ENCODE measurements around the gene NTSR1. TPM values are rescaled to one million over a fixed set of nuclear protein-coding genes. Genes with fewer than 3 reads are reported as not detected.

NTSR1 gene
- total RNA-seq, 4 donors from 2014 or later: 0.76 TPM; not detected in 3

- DNase-seq: peak in 1 of 3 donors; percentile 27
- Histone ChIP-seq H3K4me1 (peaks cover 0 to 19% (median 6%) of the 10 kb centered on the region in 4 donors), H3K36me3 (no peaks in the 10 kb centered on the region), H3K9me3 (no peaks in the 10 kb centered on the region), H3K27ac (no peak overlapping the region), H3K27me3 (no peaks in the 10 kb centered on the region), H3K4me3 (no peak overlapping the region)
- TF ChIP-seq CTCF (IDR thresholded peaks at IDR 0.05) (no peak), POLR2A (IDR thresholded peaks at IDR 0.05) (no peak)
Observed at GRCh38 chr20:62736407-62737071, 27.9 kb downstream of the NTSR1 start.

GRCh38 chr20:62737271-62737811 lies 28.7 kb downstream of the NTSR1 start:
- H3K4me3 ChIP-seq: no peak overlapping the region
- no peak overlapping the region for H3K27ac ChIP-seq
- H3K27me3 ChIP-seq: no peaks in the 10 kb centered on the region
- no peak for TF ChIP-seq POLR2A (IDR thresholded peaks at IDR 0.05)
- TF ChIP-seq CTCF (IDR thresholded peaks at IDR 0.05): no peak
- DNase-seq: peak in 2 of 3 donors; percentile 42 to 46
- H3K9me3 ChIP-seq: no peaks in the 10 kb centered on the region
- H3K4me1 ChIP-seq: peaks cover 0 to 20% (median 6%) of the 10 kb centered on the region in 4 donors
- no peaks in the 10 kb centered on the region for H3K36me3 ChIP-seq

- Histone ChIP-seq H3K4me3 (no peak overlapping the region), H3K27ac (no peak overlapping the region), H3K9me3 (no peaks in the 10 kb centered on the region), H3K27me3 (no peaks in the 10 kb centered on the region), H3K4me1 (peaks cover 0 to 20% (median 6%) of the 10 kb centered on the region in 4 donors), H3K36me3 (no peaks in the 10 kb centered on the region)
- peak in 2 of 3 donors; percentile 40 to 43 for DNase-seq
- TF ChIP-seq CTCF (IDR thresholded peaks at IDR 0.05) (no peak), POLR2A (IDR thresholded peaks at IDR 0.05) (no peak)
Observed at GRCh38 chr20:62738025-62738881, 29.6 kb downstream of the NTSR1 start.

GRCh38 chr20:62739067-62739466 lies 30.4 kb downstream of the NTSR1 start:
- H3K4me1 ChIP-seq: peaks cover 0 to 20% (median 6%) of the 10 kb centered on the region in 4 donors
- H3K36me3 ChIP-seq: no peaks in the 10 kb centered on the region
- peak overlapping the region in 3 of 4 donors; percentile 61 to 80 (median 72) for H3K27ac ChIP-seq
- H3K4me3 ChIP-seq: no peak overlapping the region
- no peaks in the 10 kb centered on the region for H3K27me3 ChIP-seq
- no peaks in the 10 kb centered on the region for H3K9me3 ChIP-seq
- TF ChIP-seq POLR2A (IDR thresholded peaks at IDR 0.05): no peak
- no peak for TF ChIP-seq CTCF (IDR thresholded peaks at IDR 0.05)
- peak in 1 of 3 donors; percentile 43 for DNase-seq

GRCh38 chr20:62739581-62740285 lies 31.1 kb downstream of the NTSR1 start:
- peak overlapping the region; percentile 19 to 38 (median 28) for H3K4me3 ChIP-seq

More at GRCh38 chr20:62739581-62740285, 31.1 kb downstream of the NTSR1 start:
- H3K27me3 ChIP-seq: no peaks in the 10 kb centered on the region
- H3K4me1 ChIP-seq: peaks cover 0 to 20% (median 6%) of the 10 kb centered on the region in 4 donors
- peak overlapping the region; percentile 61 to 80 (median 69) for H3K27ac ChIP-seq
- peak; percentile 64 to 79 (median 71) for DNase-seq
- no peaks in the 10 kb centered on the region for H3K36me3 ChIP-seq
- no peaks in the 10 kb centered on the region for H3K9me3 ChIP-seq
- TF ChIP-seq CTCF (IDR thresholded peaks at IDR 0.05) (peak in 1 of 6 experiments; percentile 12), POLR2A (IDR thresholded peaks at IDR 0.05) (no peak)

Measured in Peyer's patch (tissue), 4 donors.